ENCODE results near the gene SLC29A1. TPM values are rescaled to one million over a fixed set of nuclear protein-coding genes. Genes with fewer than 3 reads are reported as not detected.
A peak's percentile ranks its signal among the peaks of the same experiment; 100 is the strongest.

Gene SLC29A1
- total and polyA plus RNA-seq, 9 of the 15 experiments (the other 6 are each of a cell fraction or from before 2014, with no cell fraction given): 18.9 to 170 (median 57.7) TPM

DNA sequence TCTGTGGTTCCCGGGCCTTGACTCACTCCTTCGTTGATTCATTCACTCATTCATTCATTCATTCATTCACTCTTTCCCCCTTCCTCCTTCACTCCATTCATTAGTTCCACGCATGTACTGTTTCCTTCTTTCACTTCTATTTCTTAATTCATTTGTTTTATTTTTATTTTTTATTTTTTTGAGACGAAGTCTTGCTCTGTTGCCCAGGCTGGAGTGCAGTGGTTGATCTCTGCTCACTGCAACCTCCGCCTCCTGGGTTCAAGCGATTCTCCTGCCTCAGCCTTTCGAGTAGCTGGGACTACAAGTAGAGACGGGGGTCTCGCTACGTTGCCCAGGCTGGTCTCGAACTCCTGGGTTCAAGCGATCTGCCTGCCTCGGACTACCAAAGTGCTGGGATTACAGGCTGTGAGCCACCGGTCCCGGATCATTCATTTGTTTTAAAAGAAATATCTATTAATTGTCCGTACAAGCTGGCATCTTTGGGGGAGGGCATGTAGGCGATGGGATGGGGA is 42.4 kb downstream of the SLC29A1 start (continued):
- TF ChIP-seq, protein P1, sequence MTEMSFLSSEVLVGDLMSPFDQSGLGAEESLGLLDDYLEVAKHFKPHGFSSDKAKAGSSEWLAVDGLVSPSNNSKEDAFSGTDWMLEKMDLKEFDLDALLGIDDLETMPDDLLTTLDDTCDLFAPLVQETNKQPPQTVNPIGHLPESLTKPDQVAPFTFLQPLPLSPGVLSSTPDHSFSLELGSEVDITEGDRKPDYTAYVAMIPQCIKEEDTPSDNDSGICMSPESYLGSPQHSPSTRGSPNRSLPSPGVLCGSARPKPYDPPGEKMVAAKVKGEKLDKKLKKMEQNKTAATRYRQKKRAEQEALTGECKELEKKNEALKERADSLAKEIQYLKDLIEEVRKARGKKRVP (CRISPR knock-in tag; IDR thresholded peaks at IDR 0.05): no peak
- TF ChIP-seq, protein P2, sequence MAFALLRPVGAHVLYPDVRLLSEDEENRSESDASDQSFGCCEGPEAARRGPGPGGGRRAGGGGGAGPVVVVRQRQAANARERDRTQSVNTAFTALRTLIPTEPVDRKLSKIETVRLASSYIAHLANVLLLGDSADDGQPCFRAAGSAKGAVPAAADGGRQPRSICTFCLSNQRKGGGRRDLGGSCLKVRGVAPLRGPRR (CRISPR knock-in tag; IDR thresholded peaks at IDR 0.05): no peak
- TF ChIP-seq HDGF (IDR thresholded peaks at IDR 0.05) (0 out of 2 replicates have a peak, but pooled peaks have one; percentile 87), SIN3A (IDR thresholded peaks at IDR 0.05; ENCODE audit: borderline replicate concordance in 2 of 2, control insufficient read depth in 1 of 2, low read depth in 2 of 2, low read length in 2 of 2) (no peak), SIN3B (IDR thresholded peaks at IDR 0.05; ENCODE audit: low read depth) (no peak), PCBP2 (IDR thresholded peaks at IDR 0.05; ENCODE audit: low read depth, low read length, poor library complexity, severe bottlenecking) (no peak), HLTF (IDR thresholded peaks at IDR 0.05) (no peak), ZNF583 (CRISPR knock-in tag; IDR thresholded peaks at IDR 0.05) (no peak), CAMTA2 (CRISPR knock-in tag; conservative IDR thresholded peaks at IDR 0.05) (no peak), PHB2 (IDR thresholded peaks at IDR 0.05; ENCODE audit: low read depth) (peak; percentile 71), SRSF9 (IDR thresholded peaks at IDR 0.05; ENCODE audit: borderline replicate concordance, low read depth, low read length) (no peak), CTBP1 (IDR thresholded peaks at IDR 0.05; ENCODE audit: borderline replicate concordance) (no peak), XRCC4 (IDR thresholded peaks at IDR 0.05; ENCODE audit: extremely low read depth, insufficient read depth, insufficient read length) (no peak), C11orf30 (IDR thresholded peaks at IDR 0.05; ENCODE audit: low read depth) (no peak)
- TF ChIP-seq, protein P3, sequence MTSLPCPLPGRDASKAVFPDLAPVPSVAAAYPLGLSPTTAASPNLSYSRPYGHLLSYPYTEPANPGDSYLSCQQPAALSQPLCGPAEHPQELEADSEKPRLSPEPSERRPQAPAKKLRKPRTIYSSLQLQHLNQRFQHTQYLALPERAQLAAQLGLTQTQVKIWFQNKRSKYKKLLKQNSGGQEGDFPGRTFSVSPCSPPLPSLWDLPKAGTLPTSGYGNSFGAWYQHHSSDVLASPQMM (CRISPR knock-in tag; IDR thresholded peaks at IDR 0.05): no peak
- TF ChIP-seq, protein P4, sequence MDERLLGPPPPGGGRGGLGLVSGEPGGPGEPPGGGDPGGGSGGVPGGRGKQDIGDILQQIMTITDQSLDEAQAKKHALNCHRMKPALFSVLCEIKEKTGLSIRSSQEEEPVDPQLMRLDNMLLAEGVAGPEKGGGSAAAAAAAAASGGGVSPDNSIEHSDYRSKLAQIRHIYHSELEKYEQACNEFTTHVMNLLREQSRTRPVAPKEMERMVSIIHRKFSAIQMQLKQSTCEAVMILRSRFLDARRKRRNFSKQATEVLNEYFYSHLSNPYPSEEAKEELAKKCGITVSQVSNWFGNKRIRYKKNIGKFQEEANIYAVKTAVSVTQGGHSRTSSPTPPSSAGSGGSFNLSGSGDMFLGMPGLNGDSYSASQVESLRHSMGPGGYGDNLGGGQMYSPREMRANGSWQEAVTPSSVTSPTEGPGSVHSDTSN (CRISPR knock-in tag; IDR thresholded peaks at IDR 0.05; ENCODE audit: low read depth): no peak
- TF ChIP-seq, protein P4 (tag; conservative IDR thresholded peaks at IDR 0.05; ENCODE audit: low read depth): no peak
- TF ChIP-seq, protein P5, sequence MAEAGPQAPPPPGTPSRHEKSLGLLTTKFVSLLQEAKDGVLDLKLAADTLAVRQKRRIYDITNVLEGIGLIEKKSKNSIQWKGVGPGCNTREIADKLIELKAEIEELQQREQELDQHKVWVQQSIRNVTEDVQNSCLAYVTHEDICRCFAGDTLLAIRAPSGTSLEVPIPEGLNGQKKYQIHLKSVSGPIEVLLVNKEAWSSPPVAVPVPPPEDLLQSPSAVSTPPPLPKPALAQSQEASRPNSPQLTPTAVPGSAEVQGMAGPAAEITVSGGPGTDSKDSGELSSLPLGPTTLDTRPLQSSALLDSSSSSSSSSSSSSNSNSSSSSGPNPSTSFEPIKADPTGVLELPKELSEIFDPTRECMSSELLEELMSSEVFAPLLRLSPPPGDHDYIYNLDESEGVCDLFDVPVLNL (CRISPR knock-in tag; IDR thresholded peaks at IDR 0.05; ENCODE audit: low read depth): no peak
- TF ChIP-seq, protein P6, sequence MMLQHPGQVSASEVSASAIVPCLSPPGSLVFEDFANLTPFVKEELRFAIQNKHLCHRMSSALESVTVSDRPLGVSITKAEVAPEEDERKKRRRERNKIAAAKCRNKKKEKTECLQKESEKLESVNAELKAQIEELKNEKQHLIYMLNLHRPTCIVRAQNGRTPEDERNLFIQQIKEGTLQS (IDR thresholded peaks at IDR 0.05): peak; percentile 43; the same call in 1 of the 2 replicates
- TF ChIP-seq, protein P6 (CRISPR knock-in tag; conservative IDR thresholded peaks at IDR 0.05): no peak
- TF ChIP-seq, protein P7, sequence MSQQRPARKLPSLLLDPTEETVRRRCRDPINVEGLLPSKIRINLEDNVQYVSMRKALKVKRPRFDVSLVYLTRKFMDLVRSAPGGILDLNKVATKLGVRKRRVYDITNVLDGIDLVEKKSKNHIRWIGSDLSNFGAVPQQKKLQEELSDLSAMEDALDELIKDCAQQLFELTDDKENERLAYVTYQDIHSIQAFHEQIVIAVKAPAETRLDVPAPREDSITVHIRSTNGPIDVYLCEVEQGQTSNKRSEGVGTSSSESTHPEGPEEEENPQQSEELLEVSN (IDR thresholded peaks at IDR 0.05; ENCODE audit: borderline replicate concordance in 1 of 2, extremely low read depth in 1 of 2, insufficient read depth in 1 of 2, insufficient read length in 1 of 2, low read depth in 1 of 2, low read length in 1 of 2, poor library complexity in 1 of 2, severe bottlenecking in 1 of 2): no peak
